GM21825 (cell line): ENCODE results near the gene TRIM44.
A peak's percentile ranks its signal among the peaks of the same experiment; 100 is the strongest.
"Not testable (repeated sequence)": the region's sequence is repeated elsewhere in the genome, so short reads cannot be mapped to it uniquely, and the experiment has no call there.

ENCODE experiments used
- ATAC-seq: cut with Tn5 transposase; IDR thresholded peaks from one replicate; pipeline ENCODE4 v1.9.1; 2021; ENCODE audit warnings: mild to moderate bottlenecking, moderate library complexity; ENCODE audit not compliant: unreplicated experiment

The TRIM44 gene

GRCh38 chr11:35714882-35715627, 52.5 kb downstream of the TRIM44 start:
- peak; percentile 92 for ATAC-seq

- not testable (repeated sequence) for ATAC-seq
Measured at GRCh38 chr11:35715677-35716076, 53.1 kb downstream of the TRIM44 start.

- no peak for ATAC-seq
Measured at GRCh38 chr11:35717043-35717442, 54.5 kb downstream of the TRIM44 start.

- ATAC-seq: no peak
Measured at GRCh38 chr11:35717520-35717919, 54.9 kb downstream of the TRIM44 start.

- ATAC-seq: peak; percentile 59
Measured at GRCh38 chr11:35721651-35722282, 59.2 kb downstream of the TRIM44 start.

GRCh38 chr11:35722641-35723040, 60.1 kb downstream of the TRIM44 start:
- no peak for ATAC-seq

GRCh38 chr11:35723493-35723892, 60.9 kb downstream of the TRIM44 start:
- no peak for ATAC-seq

- no peak for ATAC-seq
Measured at GRCh38 chr11:35723913-35724312, 61.3 kb downstream of the TRIM44 start.

- no peak for ATAC-seq
Measured at GRCh38 chr11:35725885-35726284, 63.3 kb downstream of the TRIM44 start.

- ATAC-seq: no peak
Measured at GRCh38 chr11:35727140-35727539, 64.6 kb downstream of the TRIM44 start.

- ATAC-seq: no peak
Measured at GRCh38 chr11:35730254-35730653, 67.7 kb downstream of the TRIM44 start.

- ATAC-seq: no peak
Measured at GRCh38 chr11:35734669-35735410, 72.3 kb downstream of the TRIM44 start.

- ATAC-seq: no peak
Measured at GRCh38 chr11:35735411-35735810, 72.8 kb downstream of the TRIM44 start.

- no peak for ATAC-seq
Measured at GRCh38 chr11:35735903-35736302, 73.3 kb downstream of the TRIM44 start.

- ATAC-seq: no peak
Measured at GRCh38 chr11:35736952-35737351, 74.4 kb downstream of the TRIM44 start.

GRCh38 chr11:35740061-35740799, 77.7 kb downstream of the TRIM44 start:
- no peak for ATAC-seq

GRCh38 chr11:35742707-35743454, 80.3 kb downstream of the TRIM44 start:
- ATAC-seq: no peak

- no peak for ATAC-seq
Measured at GRCh38 chr11:35746356-35747153, 84.0 kb downstream of the TRIM44 start.

GRCh38 chr11:35747668-35748067, 85.1 kb downstream of the TRIM44 start:
- no peak for ATAC-seq

GRCh38 chr11:35748644-35749043, 86.1 kb downstream of the TRIM44 start:
- no peak for ATAC-seq
